Caco-2 (cell line): Measurements from ENCODE around the gene ADCY10. TPM values are rescaled to one million over a fixed set of nuclear protein-coding genes. Genes with fewer than 3 reads are reported as not detected.

Experiments used
- BruUV-seq: library from RNA; stranded (reverse); fragments of 400-500 nt; replicated peaks from 2 replicates; lab custom pipeline; 2021; lab: Mats Ljungman, UMichigan
- CTCF ChIA-PET: fragments of 300-600 bp; sonication (Branson Sonifier 250); formaldehyde crosslinking; loops from one replicate; lab custom pipeline; 2022; ENCODE audit warnings: antibody characterized with exemption; lab: Charles Lee
- POLR2A ChIA-PET: fragments of 300-600 bp; sonication (Branson Sonifier 250); formaldehyde crosslinking; loops from one replicate; lab custom pipeline; 2022; ENCODE audit warnings: antibody characterized with exemption; lab: Charles Lee
- DNase-seq, 2 experiments: peaks; one replicate each; pipeline versions ENCODE4 v3.0.0 to v3.0.0-alpha.2; 2020 to 2022
- H3K27me3 ChIP-seq: replicated peaks from 2 replicates; pipeline ENCODE4 v1.6.0; 2011; ENCODE audit warnings: low read length; ENCODE audit not compliant: control insufficient read depth, insufficient read depth
- H3K36me3 ChIP-seq: 2 replicates; pipeline ENCODE4 v1.5.1; 2011; ENCODE audit warnings: low read length; ENCODE audit not compliant: control insufficient read depth, insufficient read depth
- H3K4me1 ChIP-seq: fragments of 250-450 bp; sonication (Bioruptor Pico); 2 replicates; pipeline ENCODE4 v1.5.1; 2020; ENCODE audit warnings: mild to moderate bottlenecking
- H3K4me3 ChIP-seq: 2 replicates; pipeline ENCODE4 v1.5.1; 2011; ENCODE audit warnings: low read depth, mild to moderate bottlenecking, control low read depth, low read length
- H3K9me3 ChIP-seq: fragments of 250-450 bp; sonication (Bioruptor Pico); 2 replicates; pipeline ENCODE4 v1.5.1; 2020; ENCODE audit warnings: mild to moderate bottlenecking, moderate library complexity
- H3K27ac Mint-ChIP-seq: one replicate; pipeline ENCODE4 v1.8.0; 2022; ENCODE audit warnings: mixed read lengths; ENCODE audit not compliant: unreplicated experiment
- H3K27me3 Mint-ChIP-seq: one replicate; pipeline ENCODE4 v1.8.0; 2022; ENCODE audit warnings: mixed read lengths; ENCODE audit not compliant: insufficient read depth, unreplicated experiment
- H3K36me3 Mint-ChIP-seq: one replicate; pipeline ENCODE4 v1.8.0; 2022; ENCODE audit warnings: mild to moderate bottlenecking, mixed read lengths; ENCODE audit not compliant: insufficient read depth, unreplicated experiment
- H3K4me1 Mint-ChIP-seq: one replicate; pipeline ENCODE4 v1.8.0; 2022; ENCODE audit warnings: low read depth, mixed read lengths; ENCODE audit not compliant: unreplicated experiment
- H3K4me3 Mint-ChIP-seq: one replicate; pipeline ENCODE4 v1.8.0; 2022; ENCODE audit warnings: mild to moderate bottlenecking, moderate library complexity, mixed read lengths; ENCODE audit not compliant: unreplicated experiment
- H3K9me3 Mint-ChIP-seq: one replicate; pipeline ENCODE4 v1.8.0; 2022; ENCODE audit warnings: mixed read lengths; ENCODE audit not compliant: unreplicated experiment
- CTCF ChIP-seq, 2 experiments: fragments of 200-600 bp in 1 of 2; IDR thresholded peaks; 1 replicate in 1 of 2; 2 replicates in 1 of 2; pipeline versions ENCODE4 v1.5.1 to v1.8.0; 2011 to 2022; ENCODE audit warnings: antibody characterized with exemption in 1 of 2, control low read depth in 1 of 2, inconsistent platforms in 1 of 2, low read depth in 1 of 2, low read length in 1 of 2, mild to moderate bottlenecking in 1 of 2, moderate library complexity in 1 of 2; ENCODE audit not compliant: insufficient read depth in 1 of 2, severe bottlenecking in 1 of 2, unreplicated experiment in 1 of 2
- intact Hi-C: fragments of 100-400 bp; cut with micrococcal nuclease; formaldehyde crosslinking; loops from one replicate; pipeline ENCODE4 v1.10.0; 2022; ENCODE audit not compliant: unreplicated experiment
- total RNA-seq: library from RNA; stranded (reverse); gene quantifications from 2 replicates; pipeline ENCODE4 v1.2.3, GENCODE V29; 2022

ADCY10 gene
- total RNA-seq, 1 experiment from 2014 or later = 1.7 TPM

DNA sequence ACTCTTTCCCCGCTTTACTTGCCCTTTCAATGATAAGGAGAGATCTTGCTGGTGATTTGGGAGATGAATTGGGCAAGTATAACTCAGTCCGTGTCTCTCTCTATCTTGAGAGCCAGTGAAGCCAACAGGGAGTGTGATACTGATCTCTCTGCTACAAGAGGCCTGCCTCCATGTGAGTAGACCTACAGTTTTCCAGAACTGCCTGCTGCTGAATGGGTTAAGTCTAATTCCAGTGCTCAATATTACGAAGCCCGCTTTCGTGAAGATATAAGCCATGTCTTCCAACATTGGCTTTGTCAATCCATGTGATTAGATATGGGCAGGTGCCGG is 92.6 kb downstream of the ADCY10 start:
- H3K4me1 ChIP-seq = peaks cover 27% of the 10 kb centered on the region
- H3K36me3 ChIP-seq = no peaks in the 10 kb centered on the region
- ChIA-PET CTCF (no interaction called here), POLR2A (no interaction called here)
- peak overlapping the region; percentile 12 for H3K27ac Mint-ChIP-seq
- peaks cover 25% of the 10 kb centered on the region for H3K4me1 Mint-ChIP-seq
- 0 out of 2 replicates have a peak, but pooled peaks cover 2% of the 10 kb centered on the region for H3K9me3 ChIP-seq
- H3K36me3 Mint-ChIP-seq = no peaks in the 10 kb centered on the region
- no peak for DNase-seq
- no peak for TF ChIP-seq CTCF (IDR thresholded peaks at IDR 0.05; ENCODE audit: insufficient read depth in 1 of 2, low read depth in 1 of 2, low read length in 1 of 2, severe bottlenecking in 1 of 2, unreplicated experiment in 1 of 2)
- H3K4me3 ChIP-seq = no peak overlapping the region
- no peaks in the 10 kb centered on the region for H3K9me3 Mint-ChIP-seq
- no TSS peak for BruUV-seq
- H3K4me3 Mint-ChIP-seq = no peak overlapping the region
- intact Hi-C loops = loop anchor here (5.0 kb wide), 1 partner anchor 106 kb away; no protein-coding TSS in a partner anchor
- H3K27me3 ChIP-seq = no peaks in the 10 kb centered on the region
- H3K27me3 Mint-ChIP-seq = no peaks in the 10 kb centered on the region

DNA sequence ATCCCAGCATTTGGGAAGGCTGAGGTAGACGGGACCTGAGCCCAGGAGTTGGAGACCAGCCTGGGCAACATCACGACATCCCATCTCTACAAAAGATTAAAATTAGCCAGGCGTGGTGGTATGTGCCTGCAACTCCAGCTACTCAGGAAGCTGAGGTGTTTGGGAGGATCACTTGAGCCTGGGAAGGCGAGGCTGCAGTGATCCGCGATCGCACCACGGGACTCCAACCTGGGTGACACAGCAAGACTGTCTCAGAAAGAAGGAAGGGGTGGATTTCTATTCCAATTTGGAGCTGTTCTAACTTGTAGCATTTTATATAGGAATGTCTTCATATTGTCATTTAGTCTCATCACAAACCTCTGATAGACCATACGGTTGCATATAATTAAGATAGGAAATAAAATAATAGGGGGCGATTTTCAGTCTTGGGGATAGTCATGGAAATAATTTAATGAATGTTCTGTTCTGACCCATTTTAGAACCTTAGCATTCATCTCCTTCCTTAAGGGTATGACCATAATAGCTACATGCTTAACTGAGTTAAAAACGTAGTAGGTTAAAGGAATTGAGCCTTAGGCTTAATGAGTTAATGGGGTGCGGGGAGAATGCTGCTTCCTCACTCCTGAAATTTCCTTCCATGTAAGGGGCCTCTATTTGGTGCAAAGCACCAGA is 93.1 kb downstream of the ADCY10 start:
- intact Hi-C loops = loop anchor here (5.0 kb wide), 1 partner anchor 106 kb away; no protein-coding TSS in a partner anchor
- POLR2A ChIA-PET = no interaction called here

More for the DNA sequence above, 93.1 kb downstream of the ADCY10 start:
- H3K4me3 Mint-ChIP-seq = no peak overlapping the region
- peaks cover 4% of the 10 kb centered on the region for H3K9me3 Mint-ChIP-seq
- no peaks in the 10 kb centered on the region for H3K36me3 ChIP-seq
- no TSS peak for BruUV-seq
- H3K36me3 Mint-ChIP-seq = no peaks in the 10 kb centered on the region
- H3K27ac Mint-ChIP-seq = peak overlapping the region; percentile 12
- H3K4me1 Mint-ChIP-seq = peaks cover 25% of the 10 kb centered on the region
- no peak for TF ChIP-seq CTCF (IDR thresholded peaks at IDR 0.05; ENCODE audit: insufficient read depth in 1 of 2, low read depth in 1 of 2, low read length in 1 of 2, severe bottlenecking in 1 of 2, unreplicated experiment in 1 of 2)
- H3K4me1 ChIP-seq = peaks cover 27% of the 10 kb centered on the region
- no peaks in the 10 kb centered on the region for H3K27me3 Mint-ChIP-seq
- no peak overlapping the region for H3K4me3 ChIP-seq
- H3K9me3 ChIP-seq = 0 out of 2 replicates have a peak, but pooled peaks cover 3% of the 10 kb centered on the region
- CTCF ChIA-PET = no interaction called here
- H3K27me3 ChIP-seq = no peaks in the 10 kb centered on the region
- no peak for DNase-seq
